OCI-M1 (cell line): Measurements from ENCODE around the gene RGMA.
"Not testable (repeated sequence)": the region's sequence is repeated elsewhere in the genome, so short reads cannot be mapped to it uniquely, and the experiment has no call there.

Source experiments
- DNase-seq: peaks from one replicate; lab custom pipeline; 2025; lab: John Stamatoyannopoulos, UW

Gene RGMA

GRCh38 chr15:93066834-93067648 is 22.0 kb downstream of the RGMA start:
- no peak for DNase-seq

- no peak for DNase-seq
Measured at GRCh38 chr15:93066224-93066681, 22.8 kb downstream of the RGMA start.

- no peak for DNase-seq
Measured at GRCh38 chr15:93065641-93066045, 23.4 kb downstream of the RGMA start.

- no peak for DNase-seq
Measured at GRCh38 chr15:93063796-93064690, 25.0 kb downstream of the RGMA start.

GRCh38 chr15:93063262-93063671 is 25.7 kb downstream of the RGMA start:
- no peak for DNase-seq

DNA sequence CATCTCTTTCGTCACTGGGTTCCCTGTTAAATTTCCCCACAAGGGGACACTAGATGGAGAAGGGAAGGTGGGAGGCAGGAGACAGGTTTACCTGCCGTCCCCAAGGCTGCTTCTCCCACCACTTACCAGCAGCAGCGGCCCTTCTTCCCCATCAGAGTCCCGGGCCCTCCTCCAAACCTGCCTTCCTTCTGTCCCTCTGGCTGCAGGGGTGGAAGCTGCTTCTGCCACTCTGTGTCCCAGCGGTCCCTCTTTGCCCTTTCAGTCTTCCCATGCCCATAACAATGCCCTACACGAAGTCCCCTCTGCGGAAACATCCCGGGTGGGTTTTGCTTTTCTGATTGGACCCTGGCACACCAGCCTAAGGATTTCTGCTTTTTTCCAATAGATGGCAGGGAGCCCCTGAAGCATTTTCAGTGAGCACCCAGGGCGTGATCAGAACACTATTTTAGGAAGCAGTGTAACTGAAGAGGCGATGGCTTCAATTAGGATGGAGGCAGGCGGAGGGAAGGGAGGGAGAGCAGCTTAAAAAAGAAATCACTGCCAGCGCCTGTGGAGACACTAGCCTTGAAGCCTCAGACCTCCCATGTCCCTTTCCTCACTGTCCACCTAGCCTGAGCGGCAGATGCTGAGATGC is 26.3 kb downstream of the RGMA start:
- DNase-seq: not testable (repeated sequence)

GRCh38 chr15:93060336-93061248 is 28.4 kb downstream of the RGMA start:
- no peak for DNase-seq

DNA sequence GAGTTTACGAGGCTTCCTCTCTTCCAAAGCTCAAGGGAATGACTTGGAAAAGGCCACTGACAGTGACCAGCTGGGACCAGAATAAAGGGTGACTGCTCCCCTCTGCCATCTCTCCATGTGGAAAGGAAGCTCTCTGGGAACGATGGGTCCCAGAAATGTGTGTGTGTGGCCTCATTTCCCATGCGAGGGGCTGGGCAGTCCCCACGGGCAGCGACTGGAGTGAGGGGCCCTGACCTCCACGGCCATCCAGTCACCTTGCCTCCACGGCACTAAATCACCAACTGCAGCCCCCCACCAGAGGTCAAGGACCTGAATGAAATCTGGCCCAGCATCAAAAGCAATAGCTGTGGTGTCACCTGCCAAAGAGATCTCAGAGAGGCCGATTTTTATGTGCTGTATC is 29.6 kb downstream of the RGMA start:
- DNase-seq: no peak

DNA sequence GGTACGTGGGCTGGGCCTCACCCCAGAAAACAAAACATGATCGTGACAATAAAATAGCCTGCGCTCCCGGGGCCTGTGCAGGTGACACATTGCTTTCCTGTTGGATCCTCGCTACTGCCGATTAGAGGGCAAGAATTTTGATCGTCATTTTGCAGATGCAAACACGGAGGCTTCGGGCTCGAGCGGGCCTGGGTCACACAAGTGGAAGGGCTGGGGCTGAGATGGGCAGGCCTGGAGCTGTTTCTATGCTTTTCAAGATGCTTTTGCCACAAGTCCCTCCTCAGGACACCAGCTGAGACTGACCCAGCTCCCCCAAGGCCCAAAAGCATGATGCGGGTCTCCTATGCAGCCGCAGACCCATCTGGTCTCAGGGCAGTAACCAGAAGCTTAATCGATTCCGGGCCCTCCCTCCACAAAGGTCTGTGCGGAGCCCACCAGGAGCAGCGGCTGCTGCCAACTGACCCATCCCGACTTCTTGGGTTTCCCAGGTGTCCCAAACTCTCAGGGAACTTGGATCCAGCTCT is 30.0 kb downstream of the RGMA start:
- DNase-seq: no peak

DNA sequence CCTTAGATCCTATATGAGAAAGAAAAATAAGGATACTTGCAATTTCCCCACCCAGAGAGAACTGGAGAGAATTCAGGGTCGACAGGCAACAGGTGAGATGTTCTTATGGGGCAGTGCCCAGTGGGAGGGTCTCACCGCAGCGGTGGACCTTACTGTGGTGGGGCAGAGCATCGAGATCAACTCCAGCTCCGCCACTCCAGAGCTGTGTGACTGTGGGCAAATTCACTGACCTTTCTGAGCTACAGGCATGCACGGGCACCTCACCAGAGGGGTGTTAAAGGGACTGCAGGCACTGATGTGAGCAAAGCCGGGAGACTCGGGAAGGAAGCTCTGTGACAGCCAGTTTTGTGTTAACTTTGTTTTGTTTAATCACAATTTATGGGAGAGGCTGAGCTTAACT is 30.9 kb downstream of the RGMA start:
- no peak for DNase-seq

DNA sequence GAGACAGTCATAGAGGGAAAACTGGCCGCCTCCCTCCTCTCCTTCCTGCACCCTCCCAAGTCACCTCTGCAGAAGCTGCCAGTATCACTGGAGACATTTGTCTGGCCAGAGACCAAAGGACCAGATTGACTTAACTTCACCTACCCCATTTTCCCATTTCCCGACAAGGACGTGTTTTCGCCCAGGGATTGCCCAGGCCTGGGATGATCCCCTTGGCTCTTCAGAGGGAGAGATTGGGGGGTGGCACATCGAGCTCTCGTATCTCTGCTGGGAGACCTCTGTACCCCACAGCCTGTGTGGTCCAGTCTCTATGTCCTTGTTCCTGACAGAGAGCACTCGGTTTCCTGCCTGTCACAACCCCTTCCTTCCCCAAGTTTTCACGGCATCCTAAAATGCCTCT is 31.4 kb downstream of the RGMA start:
- DNase-seq: no peak

DNA sequence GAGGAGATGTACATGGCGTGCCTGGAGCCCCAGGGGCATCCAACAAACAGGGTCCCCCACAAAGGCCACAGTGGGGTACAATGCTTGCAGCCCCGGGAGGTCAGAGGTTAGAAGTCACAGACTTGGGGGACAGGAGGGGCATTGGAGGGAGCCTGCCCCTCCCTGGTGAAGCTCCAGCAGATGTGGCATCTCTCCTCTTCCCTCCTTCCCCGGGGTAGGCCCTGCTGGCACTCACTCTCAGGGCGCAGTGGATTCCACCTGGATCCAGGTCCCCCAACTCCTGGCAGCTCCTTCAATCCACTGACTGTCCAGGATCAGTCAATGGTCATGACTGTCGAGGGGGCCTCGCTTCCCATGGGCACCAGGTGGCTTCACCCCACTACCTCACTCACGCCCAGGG is 32.2 kb downstream of the RGMA start:
- no peak for DNase-seq

DNA sequence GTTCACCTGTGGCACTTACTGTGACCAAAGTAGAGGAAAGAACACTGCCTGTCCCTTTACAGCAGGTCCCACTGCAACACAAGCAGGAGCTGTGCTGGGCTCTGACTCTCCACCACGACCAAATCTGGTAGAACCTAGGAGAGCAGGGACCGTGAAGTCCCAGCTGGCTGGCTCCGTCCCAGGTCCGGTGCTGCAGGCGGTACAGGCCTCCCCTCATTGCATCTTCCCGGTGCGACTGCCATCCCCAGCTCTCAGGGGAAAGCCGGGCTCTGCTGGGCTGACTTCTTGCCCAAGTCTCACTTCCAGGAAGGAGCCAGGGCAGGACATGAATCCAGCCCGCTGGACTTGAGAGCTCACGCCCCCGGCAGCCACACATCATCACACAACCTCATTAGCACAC is 33.8 kb downstream of the RGMA start:
- DNase-seq: no peak

GRCh38 chr15:93052090-93052879 is 36.7 kb downstream of the RGMA start:
- DNase-seq: peak; percentile 14

DNA sequence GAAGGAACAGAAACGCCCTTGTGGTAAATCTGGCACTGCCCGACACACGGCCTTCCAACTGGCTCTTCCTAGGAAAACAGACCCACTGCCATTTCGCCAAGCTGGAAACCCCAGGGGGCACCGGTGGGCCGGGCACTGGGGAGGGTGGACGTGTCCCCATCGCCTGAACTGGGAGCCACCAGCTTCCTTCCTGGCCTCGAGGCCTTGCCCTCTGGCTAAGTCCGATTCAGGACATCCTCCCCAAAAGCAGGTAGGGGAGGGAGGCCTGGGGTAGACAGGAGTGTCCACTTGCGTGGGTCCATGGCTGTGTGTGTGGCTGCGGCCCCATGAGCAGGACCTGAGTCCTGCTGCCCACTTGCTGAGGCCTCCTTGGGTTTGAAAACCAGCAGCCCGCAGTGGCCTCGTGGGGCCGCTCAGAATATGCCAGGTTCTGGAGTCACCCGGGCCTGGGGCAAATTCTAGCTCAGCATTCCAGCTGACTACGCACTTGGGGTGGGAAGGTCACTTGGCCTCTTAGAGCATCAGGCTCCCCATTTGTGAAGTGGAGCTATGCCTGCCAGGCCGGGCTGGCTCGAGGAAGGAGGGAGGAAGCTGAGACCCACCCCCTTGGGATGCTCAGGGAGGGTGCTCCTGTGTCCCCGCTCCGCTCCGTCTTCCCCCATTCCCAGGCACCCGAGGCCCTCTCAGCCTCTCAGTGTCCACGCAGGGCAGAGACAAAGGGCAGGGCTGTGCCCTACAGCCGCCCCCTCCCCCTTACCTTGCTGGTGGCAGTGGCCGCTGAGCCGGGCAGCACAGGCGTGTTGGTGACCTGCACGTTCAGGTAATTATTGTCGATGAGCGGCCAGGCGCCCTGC is 37.5 kb downstream of the RGMA start:
- no peak for DNase-seq

DNA sequence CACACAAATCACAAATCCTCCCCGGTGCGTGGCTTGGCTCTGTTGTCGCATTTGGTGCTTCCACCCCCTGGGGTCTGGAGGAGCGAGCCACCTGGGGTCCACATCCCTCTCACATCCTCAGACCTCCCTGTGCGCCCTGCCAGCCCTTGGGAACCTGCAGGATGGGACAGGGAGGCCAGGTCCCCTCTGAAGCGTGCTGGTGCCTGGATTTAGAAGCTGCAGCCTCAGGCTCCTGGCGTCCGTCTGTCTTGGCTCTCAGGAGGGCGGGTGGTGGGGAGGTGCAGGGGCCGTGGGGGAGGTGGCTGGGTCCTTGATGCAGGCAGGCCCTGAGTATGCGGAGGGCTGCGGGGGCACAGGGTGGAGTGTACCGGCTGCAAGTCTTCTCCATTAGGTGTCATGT is 38.4 kb downstream of the RGMA start:
- DNase-seq: no peak

DNA sequence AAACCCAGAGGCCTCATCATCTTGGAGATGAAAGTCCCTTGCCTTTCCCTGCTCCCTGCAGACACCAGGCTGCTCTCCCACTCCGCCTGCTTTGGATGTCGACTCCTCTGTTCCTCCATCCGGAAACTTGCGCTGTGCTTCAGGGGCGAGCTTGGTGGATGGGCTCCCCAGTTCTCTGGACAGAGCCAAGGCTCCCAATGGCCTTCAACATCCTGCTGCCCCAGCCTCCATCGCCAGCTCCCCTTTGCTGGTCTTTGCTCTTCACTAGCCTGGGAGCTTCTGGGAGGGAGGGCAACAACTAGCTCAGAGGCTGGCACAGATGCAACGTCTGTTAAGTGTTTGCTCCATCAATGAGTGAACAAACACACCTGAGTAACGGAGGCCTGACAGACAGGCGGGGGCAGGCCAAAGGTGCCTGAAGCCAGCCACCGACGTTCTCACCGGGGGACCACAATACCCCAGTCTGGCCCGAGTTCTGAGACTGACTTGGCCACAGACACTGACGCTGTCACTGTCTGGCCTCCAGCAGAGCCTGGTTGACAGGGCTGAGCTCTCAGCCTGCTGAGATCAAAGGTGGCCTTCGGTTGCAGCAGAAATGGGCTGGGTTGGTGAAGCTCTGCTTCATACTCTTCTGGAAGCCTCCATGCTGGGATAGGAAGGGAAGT is 39.0 kb downstream of the RGMA start:
- DNase-seq: no peak

- DNase-seq: no peak
Measured at GRCh38 chr15:93049233-93049632, 39.8 kb downstream of the RGMA start.

DNA sequence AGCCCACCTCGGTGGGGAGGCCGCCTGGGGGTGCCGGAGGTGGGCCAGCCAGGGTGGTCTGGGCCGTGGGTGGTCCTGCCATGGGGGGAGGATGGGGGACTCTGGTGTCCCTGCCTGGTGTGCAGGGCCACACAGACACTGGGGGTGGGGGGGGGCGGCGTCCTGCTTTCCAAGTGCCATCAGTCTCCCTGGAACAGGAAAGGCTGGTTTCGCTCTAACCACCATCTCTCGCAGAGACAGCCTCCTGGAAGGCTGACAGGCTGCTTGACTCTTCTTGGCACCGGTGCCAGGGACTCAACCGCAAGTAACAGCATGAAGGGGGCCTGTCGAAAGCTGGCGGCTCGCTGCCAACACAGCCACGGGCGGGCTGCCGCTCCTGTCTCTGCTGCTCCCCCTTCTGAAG is 40.3 kb downstream of the RGMA start:
- no peak for DNase-seq
